ENCODE data around the gene FAM219A.
A peak's percentile ranks its signal among the peaks of the same experiment; 100 is the strongest.

GRCh38 chr9:34426347-34427074 is 31.9 kb downstream of the FAM219A start:
- TF ChIP-seq, protein P1, sequence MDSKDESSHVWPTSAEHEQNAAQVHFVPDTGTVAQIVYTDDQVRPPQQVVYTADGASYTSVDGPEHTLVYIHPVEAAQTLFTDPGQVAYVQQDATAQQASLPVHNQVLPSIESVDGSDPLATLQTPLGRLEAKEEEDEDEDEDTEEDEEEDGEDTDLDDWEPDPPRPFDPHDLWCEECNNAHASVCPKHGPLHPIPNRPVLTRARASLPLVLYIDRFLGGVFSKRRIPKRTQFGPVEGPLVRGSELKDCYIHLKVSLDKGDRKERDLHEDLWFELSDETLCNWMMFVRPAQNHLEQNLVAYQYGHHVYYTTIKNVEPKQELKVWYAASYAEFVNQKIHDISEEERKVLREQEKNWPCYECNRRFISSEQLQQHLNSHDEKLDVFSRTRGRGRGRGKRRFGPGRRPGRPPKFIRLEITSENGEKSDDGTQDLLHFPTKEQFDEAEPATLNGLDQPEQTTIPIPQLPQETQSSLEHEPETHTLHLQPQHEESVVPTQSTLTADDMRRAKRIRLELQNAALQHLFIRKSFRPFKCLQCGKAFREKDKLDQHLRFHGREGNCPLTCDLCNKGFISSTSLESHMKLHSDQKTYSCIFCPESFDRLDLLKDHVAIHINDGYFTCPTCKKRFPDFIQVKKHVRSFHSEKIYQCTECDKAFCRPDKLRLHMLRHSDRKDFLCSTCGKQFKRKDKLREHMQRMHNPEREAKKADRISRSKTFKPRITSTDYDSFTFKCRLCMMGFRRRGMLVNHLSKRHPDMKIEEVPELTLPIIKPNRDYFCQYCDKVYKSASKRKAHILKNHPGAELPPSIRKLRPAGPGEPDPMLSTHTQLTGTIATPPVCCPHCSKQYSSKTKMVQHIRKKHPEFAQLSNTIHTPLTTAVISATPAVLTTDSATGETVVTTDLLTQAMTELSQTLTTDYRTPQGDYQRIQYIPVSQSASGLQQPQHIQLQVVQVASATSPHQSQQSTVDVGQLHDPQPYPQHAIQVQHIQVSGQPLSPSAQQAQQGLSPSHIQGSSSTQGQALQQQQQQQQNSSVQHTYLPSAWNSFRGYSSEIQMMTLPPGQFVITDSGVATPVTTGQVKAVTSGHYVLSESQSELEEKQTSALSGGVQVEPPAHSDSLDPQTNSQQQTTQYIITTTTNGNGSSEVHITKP (tag by site-specific recombination; IDR thresholded peaks at IDR 0.05) = 0 out of 2 replicates have a peak, but pooled peaks have one; percentile 33
- TF ChIP-seq ZNF274 (IDR thresholded peaks at IDR 0.05; ENCODE audit: low read length) (no peak), ZNF274 (tag by site-specific recombination; IDR thresholded peaks at IDR 0.05; ENCODE audit: borderline replicate concordance) (no peak), CTCF (tag by site-specific recombination; IDR thresholded peaks at IDR 0.05) (no peak), YY1 (tag by site-specific recombination; IDR thresholded peaks at IDR 0.05) (no peak), SCRT1 (tag by site-specific recombination; IDR thresholded peaks at IDR 0.05; ENCODE audit: borderline replicate concordance) (no peak), ZNF24 (tag by site-specific recombination; IDR thresholded peaks at IDR 0.05) (no peak), ZSCAN30 (tag by site-specific recombination; IDR thresholded peaks at IDR 0.05) (no peak), REPIN1 (tag by site-specific recombination; IDR thresholded peaks at IDR 0.05; ENCODE audit: low read depth) (no peak), PATZ1 (tag by site-specific recombination; IDR thresholded peaks at IDR 0.05) (no peak), HOXA7 (CRISPR knock-in tag; IDR thresholded peaks at IDR 0.05; ENCODE audit: borderline replicate concordance) (no peak), ZNF121 (tag by site-specific recombination; IDR thresholded peaks at IDR 0.05) (no peak), ZNF302 (tag by site-specific recombination; IDR thresholded peaks at IDR 0.05; ENCODE audit: low read depth) (no peak), PRDM1 (tag by site-specific recombination; IDR thresholded peaks at IDR 0.05) (no peak)
- TF ChIP-seq, protein P2, sequence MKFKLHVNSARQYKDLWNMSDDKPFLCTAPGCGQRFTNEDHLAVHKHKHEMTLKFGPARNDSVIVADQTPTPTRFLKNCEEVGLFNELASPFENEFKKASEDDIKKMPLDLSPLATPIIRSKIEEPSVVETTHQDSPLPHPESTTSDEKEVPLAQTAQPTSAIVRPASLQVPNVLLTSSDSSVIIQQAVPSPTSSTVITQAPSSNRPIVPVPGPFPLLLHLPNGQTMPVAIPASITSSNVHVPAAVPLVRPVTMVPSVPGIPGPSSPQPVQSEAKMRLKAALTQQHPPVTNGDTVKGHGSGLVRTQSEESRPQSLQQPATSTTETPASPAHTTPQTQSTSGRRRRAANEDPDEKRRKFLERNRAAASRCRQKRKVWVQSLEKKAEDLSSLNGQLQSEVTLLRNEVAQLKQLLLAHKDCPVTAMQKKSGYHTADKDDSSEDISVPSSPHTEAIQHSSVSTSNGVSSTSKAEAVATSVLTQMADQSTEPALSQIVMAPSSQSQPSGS (tag by site-specific recombination; IDR thresholded peaks at IDR 0.05; ENCODE audit: low read depth) = no peak

All from HEK293 (cell line).